Measurements from ENCODE around the gene MTCL1.

The MTCL1 gene

DNA sequence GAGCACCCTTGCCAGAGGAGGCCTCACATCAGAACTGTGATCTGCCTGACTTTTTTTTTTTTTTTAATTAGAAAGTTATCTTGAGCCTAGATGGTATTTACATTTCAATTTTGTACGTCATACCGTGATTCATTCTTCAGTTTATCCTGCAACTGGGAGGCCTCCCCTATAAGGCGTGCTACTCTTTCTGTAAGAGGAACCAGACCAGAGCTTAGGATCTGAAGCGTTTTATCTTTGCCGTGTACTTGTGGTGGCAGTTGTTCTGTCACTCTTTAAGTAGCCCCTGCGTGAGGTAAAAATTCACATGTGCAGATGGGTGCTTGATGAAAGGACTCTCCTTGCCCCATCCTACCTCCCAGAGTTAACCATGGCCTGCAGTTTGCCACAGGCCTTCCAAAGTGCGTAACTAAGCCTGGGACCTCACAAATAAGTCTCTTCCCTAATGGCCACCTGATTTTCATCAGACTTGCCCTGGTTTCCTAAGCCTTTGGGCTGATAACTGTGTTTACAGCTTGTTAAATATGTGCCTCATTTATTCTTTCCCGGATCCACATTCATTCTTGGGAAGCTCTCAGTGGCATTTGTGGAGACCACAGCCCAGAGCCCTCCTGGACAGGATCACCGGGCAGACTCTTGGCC lies 96.0 kb downstream of the MTCL1 start:
- in situ Hi-C loops (cut with HindIII; ENCODE audit: low pct_unique_long_range_greater_than_20kb, low sequenced_read_pairs) = no loop called here
- DNase-seq (ENCODE audit: low read depth in 1 of 2, low spot score in 1 of 2) = no peak

DNA sequence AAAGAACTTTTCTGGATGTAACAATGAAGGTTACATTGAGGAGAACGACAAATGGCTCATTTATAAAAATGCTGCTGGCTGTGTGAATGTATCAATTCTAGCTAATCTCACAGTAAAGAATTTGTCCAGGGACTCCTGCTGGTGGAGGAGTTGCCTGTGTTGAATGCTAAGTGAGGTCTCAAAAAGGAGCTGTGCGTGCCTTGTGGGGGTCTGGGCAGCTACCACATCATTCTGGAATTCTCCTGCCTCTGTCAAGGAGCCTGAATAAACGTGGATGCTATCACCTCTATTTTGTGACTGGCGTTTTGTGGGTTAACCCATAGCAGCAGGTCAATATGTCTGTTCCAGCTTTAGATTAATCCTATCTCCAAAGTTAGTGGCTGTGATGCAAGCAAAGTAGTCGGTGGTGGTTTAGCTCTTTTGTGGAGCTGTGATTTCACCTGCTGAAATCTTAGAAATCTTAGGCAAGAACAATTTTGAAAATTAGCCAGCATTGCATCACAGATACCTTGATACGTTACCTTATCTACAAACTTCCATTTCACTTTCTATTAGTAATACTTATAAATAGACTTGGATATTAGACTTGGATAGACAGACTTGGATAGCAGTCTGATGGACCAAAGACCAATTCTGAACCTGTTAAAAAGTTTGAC lies 96.8 kb downstream of the MTCL1 start:
- DNase-seq (ENCODE audit: low read depth in 1 of 2, low spot score in 1 of 2) = no peak
- no peak for TF ChIP-seq JUND (IDR thresholded peaks at IDR 0.05; ENCODE audit: low read depth)
- in situ Hi-C loops (cut with HindIII; ENCODE audit: low pct_unique_long_range_greater_than_20kb, low sequenced_read_pairs) = no loop called here

More for the DNA sequence above, 96.0 kb downstream of the MTCL1 start:
- TF ChIP-seq JUND (IDR thresholded peaks at IDR 0.05; ENCODE audit: low read depth) = no peak

DNA sequence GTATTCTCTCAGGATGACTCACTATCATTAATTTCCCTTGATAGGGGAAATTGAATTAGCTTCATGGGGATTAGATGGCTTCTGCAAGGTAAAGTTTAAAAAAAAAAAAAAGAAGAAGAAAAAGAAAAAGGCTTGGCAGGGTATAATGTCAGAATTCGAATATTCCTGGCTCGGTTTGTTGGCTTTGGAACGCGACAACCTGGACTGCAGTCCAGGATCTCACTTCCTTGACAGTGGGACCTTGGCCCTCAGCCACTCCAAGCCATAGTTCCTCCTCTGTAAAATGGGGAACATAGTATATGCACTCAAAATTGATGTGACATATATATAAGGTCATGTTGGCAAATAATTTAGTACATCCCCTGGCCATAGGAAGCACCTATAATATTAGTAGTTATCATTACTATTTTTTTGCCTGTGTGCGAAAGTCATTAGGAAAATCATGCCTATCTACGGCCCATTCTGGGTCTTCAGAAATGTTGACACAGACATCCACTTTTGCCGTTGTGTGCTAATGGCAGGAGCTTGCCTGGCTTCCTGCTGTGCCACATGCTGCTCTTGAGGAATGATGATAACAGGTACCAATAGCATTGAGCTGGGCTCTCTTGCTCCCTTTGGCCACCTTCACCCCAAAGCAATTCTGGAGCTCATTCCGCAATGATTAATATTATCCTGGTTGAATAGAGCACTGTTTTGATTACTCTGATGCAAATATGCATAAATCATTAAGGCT lies 97.9 kb downstream of the MTCL1 start:
- in situ Hi-C loops (cut with HindIII; ENCODE audit: low pct_unique_long_range_greater_than_20kb, low sequenced_read_pairs) = no loop called here
- TF ChIP-seq JUND (IDR thresholded peaks at IDR 0.05; ENCODE audit: low read depth) = no peak

DNA sequence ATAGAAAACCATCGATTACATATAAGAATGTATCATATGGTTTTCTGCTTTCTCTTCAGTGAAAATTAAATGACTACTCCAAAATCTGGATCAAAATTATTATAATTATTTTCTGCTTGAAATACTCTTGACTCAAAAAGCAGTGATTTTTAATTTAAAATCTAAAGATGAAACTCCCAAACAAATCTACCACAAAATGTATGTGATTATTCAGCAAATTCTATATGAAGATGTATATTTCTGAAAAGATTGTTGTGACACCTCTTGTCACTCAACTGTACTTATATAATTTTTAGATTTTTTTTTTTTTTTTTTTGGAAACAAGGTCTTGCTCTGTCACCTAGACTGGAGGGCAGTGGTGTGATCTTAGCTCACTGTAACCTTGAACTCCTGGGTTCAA lies 98.6 kb downstream of the MTCL1 start:
- DNase-seq (ENCODE audit: low read depth in 1 of 2, low spot score in 1 of 2) = no peak
- in situ Hi-C loops (cut with HindIII; ENCODE audit: low pct_unique_long_range_greater_than_20kb, low sequenced_read_pairs) = no loop called here
- no peak for TF ChIP-seq JUND (IDR thresholded peaks at IDR 0.05; ENCODE audit: low read depth)

More for the DNA sequence above, 97.9 kb downstream of the MTCL1 start:
- no peak for DNase-seq (ENCODE audit: low read depth in 1 of 2, low spot score in 1 of 2)

DNA sequence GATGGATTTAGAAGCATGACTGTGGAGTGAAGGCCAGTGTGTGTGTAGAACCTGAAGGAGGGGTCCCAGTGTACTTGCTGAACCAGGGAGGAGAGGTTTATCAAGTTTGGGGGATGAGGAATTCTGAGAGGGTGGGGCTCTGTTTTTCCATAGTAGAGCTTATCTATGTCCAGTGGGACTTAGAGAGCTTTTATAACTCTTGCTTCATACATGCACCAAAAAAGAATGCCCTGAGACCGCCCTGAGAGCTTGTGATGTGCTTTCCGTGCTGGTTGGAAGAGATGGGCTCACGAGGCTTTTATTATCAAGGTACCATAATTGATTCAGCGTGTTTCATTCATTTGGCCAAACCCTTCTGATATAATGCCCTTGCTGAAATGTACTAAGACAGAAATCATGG lies 100.2 kb downstream of the MTCL1 start:
- TF ChIP-seq JUND (IDR thresholded peaks at IDR 0.05; ENCODE audit: low read depth) = no peak
- no peak for DNase-seq (ENCODE audit: low read depth in 1 of 2, low spot score in 1 of 2)
- in situ Hi-C loops (cut with HindIII; ENCODE audit: low pct_unique_long_range_greater_than_20kb, low sequenced_read_pairs) = no loop called here

DNA sequence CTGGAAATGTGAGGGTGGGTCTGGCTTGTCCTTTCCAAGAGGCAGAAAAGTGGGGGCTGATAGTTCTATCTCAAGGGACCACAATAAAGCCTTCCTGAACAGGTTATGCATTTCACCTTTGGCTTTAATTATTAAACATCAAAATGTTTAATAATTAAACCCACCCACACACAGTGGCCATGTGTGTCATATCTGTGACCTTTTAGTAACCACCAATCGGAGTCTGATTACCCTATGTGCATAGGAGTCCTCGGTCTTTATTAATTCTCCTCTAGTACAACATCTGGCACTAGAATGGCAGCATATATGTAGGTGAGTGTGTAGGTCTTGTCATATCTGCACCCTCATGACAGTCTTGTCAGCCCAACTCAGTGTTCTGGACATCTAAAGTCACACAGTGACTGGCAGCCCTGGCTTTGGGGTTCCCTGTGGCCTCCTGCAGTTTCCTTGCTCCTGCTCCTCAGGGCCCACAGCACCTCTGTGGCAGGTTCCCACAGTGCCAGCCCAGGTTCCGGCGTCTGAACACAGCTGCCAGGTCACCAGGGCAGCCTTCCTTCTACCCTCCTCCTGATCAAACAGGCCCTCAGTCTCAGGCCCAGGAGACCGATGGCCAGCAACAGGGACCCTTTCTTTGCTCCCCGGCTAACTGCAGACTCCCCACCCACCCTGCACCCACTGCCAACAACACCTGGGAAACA lies 100.9 kb downstream of the MTCL1 start:
- in situ Hi-C loops (cut with HindIII; ENCODE audit: low pct_unique_long_range_greater_than_20kb, low sequenced_read_pairs) = no loop called here
- TF ChIP-seq JUND (IDR thresholded peaks at IDR 0.05; ENCODE audit: low read depth) = no peak
- no peak for DNase-seq (ENCODE audit: low read depth in 1 of 2, low spot score in 1 of 2)

DNA sequence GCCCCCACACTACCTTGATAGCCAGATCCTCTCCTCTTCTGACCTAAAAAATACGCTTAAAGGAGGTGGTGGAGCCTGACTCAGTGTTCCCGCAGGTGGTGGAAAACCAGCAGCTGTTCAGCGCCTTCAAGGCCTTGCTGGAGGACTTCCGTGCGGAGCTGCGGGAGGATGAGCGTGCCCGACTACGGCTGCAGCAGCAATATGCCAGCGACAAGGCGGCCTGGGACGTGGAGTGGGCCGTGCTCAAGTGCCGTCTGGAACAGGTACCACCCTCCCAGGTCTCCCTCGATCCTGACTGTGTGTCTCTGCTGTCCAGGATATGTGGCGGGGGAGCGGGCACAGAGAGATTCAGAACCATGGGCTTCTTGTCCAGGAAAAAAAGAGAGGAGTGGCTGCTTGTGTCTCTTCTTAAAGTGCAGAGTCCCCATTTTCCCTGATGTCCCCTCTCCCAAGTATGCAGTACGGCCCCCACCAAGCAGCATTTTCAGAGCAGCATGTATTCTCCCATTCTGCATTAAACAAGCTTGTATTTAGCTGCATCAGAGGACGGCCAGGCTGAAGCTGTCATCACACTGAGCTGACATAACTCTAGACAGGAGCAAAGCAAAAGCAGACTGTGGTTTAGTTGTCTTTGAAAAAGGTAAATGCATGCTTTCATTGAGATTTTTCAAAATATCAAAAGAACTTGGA lies 101.6 kb downstream of the MTCL1 start:
- TF ChIP-seq JUND (IDR thresholded peaks at IDR 0.05; ENCODE audit: low read depth) = no peak
- in situ Hi-C loops (cut with HindIII; ENCODE audit: low pct_unique_long_range_greater_than_20kb, low sequenced_read_pairs) = no loop called here
- DNase-seq (ENCODE audit: low read depth in 1 of 2, low spot score in 1 of 2) = no peak

DNA sequence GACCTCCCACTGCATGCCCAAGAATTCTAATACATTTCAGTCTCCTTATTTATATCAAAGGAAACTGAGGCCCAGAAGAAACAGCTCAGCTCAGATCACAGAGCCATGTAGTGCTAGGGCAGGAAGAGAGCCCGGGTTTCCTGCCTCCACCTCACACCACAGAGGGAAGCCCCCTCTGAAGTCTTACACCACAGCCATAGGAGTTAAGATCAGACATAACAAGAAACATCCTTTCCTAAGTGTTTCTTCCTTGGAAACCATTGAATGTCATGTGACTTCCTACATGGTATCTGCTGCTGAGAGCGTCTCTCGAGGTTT lies 102.1 kb downstream of the MTCL1 start:
- DNase-seq (ENCODE audit: low read depth in 1 of 2, low spot score in 1 of 2) = no peak
- in situ Hi-C loops (cut with HindIII; ENCODE audit: low pct_unique_long_range_greater_than_20kb, low sequenced_read_pairs) = no loop called here
- TF ChIP-seq JUND (IDR thresholded peaks at IDR 0.05; ENCODE audit: low read depth) = no peak

DNA sequence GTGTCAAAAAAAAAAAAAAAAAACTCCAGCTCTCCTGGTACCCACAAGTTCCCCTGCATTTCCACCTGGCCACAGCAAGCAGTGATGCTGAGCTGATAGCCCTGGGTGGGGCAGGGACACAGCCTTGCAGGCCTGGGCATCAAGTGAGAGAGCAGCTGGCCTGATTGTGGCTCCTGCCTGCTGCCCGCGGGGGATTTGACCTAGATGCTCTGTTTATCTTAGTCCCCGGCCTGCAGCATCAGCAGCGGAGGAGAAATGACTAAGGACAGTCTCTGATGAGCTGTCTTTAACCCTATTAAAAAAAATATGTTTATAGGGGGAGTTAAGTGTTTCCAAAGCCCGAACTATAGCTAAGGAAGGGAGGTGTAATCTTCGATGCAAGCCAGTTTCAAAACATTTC lies 102.6 kb downstream of the MTCL1 start:
- in situ Hi-C loops (cut with HindIII; ENCODE audit: low pct_unique_long_range_greater_than_20kb, low sequenced_read_pairs) = no loop called here
- DNase-seq (ENCODE audit: low read depth in 1 of 2, low spot score in 1 of 2) = no peak
- no peak for TF ChIP-seq JUND (IDR thresholded peaks at IDR 0.05; ENCODE audit: low read depth)

DNA sequence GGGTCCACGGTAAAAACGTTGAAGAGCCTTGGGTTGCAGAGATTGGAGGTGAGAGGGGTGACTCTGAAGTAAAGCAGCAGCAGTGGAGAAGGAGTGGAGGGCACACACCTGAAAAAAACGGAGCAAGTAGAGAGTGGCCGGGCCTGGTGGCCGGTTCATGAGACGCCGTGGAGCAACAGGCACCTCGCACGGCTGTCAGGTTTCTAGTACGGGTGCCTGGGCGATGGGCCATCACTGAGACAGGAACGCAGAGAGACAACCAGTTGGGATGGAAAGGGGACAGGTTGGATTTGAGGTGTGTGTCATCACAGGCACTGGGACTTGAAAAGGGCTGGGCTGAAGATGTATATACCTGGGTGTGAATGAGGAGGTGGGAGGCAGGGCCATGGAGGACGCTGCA lies 104.2 kb downstream of the MTCL1 start:
- TF ChIP-seq JUND (IDR thresholded peaks at IDR 0.05; ENCODE audit: low read depth) = no peak
- in situ Hi-C loops (cut with HindIII; ENCODE audit: low pct_unique_long_range_greater_than_20kb, low sequenced_read_pairs) = no loop called here
- DNase-seq (ENCODE audit: low read depth in 1 of 2, low spot score in 1 of 2) = no peak

DNA sequence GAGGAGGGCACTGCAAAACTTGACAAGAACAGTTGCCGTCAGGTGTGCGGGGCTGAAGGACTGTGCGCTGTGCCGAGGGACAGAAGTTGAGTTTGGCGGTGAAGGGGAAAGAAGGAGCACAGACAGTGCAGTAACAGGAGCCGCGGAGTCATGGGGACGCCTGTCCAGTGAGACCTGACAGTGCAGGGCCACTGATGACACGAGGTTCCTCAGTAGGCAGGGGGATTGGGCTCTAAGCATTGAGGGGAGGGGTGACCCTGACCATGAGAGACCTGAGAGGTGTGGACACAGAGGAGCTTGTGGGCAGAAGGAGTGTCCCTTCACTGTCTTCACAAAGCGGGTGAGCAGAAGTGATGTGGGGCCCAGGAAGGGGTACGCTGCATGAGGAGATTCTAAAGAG lies 104.8 kb downstream of the MTCL1 start:
- DNase-seq (ENCODE audit: low read depth in 1 of 2, low spot score in 1 of 2) = no peak
- in situ Hi-C loops (cut with HindIII; ENCODE audit: low pct_unique_long_range_greater_than_20kb, low sequenced_read_pairs) = no loop called here
- TF ChIP-seq JUND (IDR thresholded peaks at IDR 0.05; ENCODE audit: low read depth) = no peak

DNA sequence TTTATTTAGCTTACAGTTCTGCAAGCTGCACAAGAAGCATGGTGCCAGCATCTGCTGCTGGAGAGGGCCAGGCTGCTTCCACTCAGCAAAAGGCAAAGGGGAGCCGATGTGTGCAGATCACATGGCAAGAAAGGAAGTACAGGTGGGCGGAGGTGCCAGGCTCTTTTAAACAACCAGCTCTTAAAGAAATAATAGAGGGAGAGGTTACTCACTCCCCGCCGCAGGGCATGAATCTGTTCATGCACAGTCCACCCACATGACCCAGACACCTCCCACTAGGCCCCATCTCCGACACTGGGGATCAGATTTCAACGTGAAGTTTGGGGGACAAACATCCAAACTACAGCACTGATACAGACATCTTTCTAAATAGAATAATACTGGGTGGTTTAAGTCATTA lies 105.8 kb downstream of the MTCL1 start:
- no peak for TF ChIP-seq JUND (IDR thresholded peaks at IDR 0.05; ENCODE audit: low read depth)
- in situ Hi-C loops (cut with HindIII; ENCODE audit: low pct_unique_long_range_greater_than_20kb, low sequenced_read_pairs) = no loop called here
- DNase-seq (ENCODE audit: low read depth in 1 of 2, low spot score in 1 of 2) = no peak
